HG03520 (cell line): ENCODE results near the gene TBC1D1.

Source experiments
- ATAC-seq: cut with Tn5 transposase; IDR thresholded peaks from one replicate; pipeline ENCODE4 v1.9.1; 2021; ENCODE audit warnings: mild to moderate bottlenecking, moderate library complexity; ENCODE audit not compliant: unreplicated experiment

Gene TBC1D1

GRCh38 chr4:38095691-38096090 is 204.8 kb downstream of the TBC1D1 start:
- no peak for ATAC-seq

- no peak for ATAC-seq
Observed at GRCh38 chr4:38097818-38098217, 206.9 kb downstream of the TBC1D1 start.

GRCh38 chr4:38099020-38099600 is 208.2 kb downstream of the TBC1D1 start:
- ATAC-seq = no peak

- ATAC-seq = no peak
Observed at GRCh38 chr4:38099908-38100407, 209.1 kb downstream of the TBC1D1 start.

- ATAC-seq = no peak
Observed at GRCh38 chr4:38100474-38101255, 209.8 kb downstream of the TBC1D1 start.

- ATAC-seq = no peak
Observed at GRCh38 chr4:38101563-38101962, 210.7 kb downstream of the TBC1D1 start.

GRCh38 chr4:38102957-38103588 is 212.2 kb downstream of the TBC1D1 start:
- ATAC-seq = no peak

GRCh38 chr4:38105475-38106220 is 214.8 kb downstream of the TBC1D1 start:
- ATAC-seq = peak; percentile 95

- ATAC-seq = no peak
Observed at GRCh38 chr4:38106311-38106710, 215.4 kb downstream of the TBC1D1 start.

- ATAC-seq = no peak
Observed at GRCh38 chr4:38106886-38107514, 216.1 kb downstream of the TBC1D1 start.

GRCh38 chr4:38107818-38108217 is 216.9 kb downstream of the TBC1D1 start:
- no peak for ATAC-seq

GRCh38 chr4:38109370-38109769 is 218.5 kb downstream of the TBC1D1 start:
- ATAC-seq = no peak

GRCh38 chr4:38109896-38110295 is 219.0 kb downstream of the TBC1D1 start:
- ATAC-seq = no peak

- no peak for ATAC-seq
Observed at GRCh38 chr4:38111024-38111423, 220.1 kb downstream of the TBC1D1 start.

GRCh38 chr4:38111717-38112116 is 220.8 kb downstream of the TBC1D1 start:
- ATAC-seq = no peak

GRCh38 chr4:38113132-38113531 is 222.2 kb downstream of the TBC1D1 start:
- no peak for ATAC-seq

- ATAC-seq = no peak
Observed at GRCh38 chr4:38113551-38113950, 222.7 kb downstream of the TBC1D1 start.

GRCh38 chr4:38114386-38115150 is 223.7 kb downstream of the TBC1D1 start:
- no peak for ATAC-seq

- no peak for ATAC-seq
Observed at GRCh38 chr4:38115601-38116000, 224.7 kb downstream of the TBC1D1 start.

GRCh38 chr4:38117591-38117990 is 226.7 kb downstream of the TBC1D1 start:
- ATAC-seq = no peak
